ENCODE measurements around the gene DIP2C.

The DIP2C gene

GRCh38 chr10:279232-279631 is 410.2 kb downstream of the DIP2C start:
- no peaks in the 10 kb centered on the region for H3K9me3 ChIP-seq
- no peaks in the 10 kb centered on the region for H3K27me3 ChIP-seq
- no peak overlapping the region for H3K4me3 ChIP-seq
- DNase-seq, result no peak
- intact Hi-C loops (cut with DNase I; ENCODE audit: low total_unique reads), result no loop called here
- no peak for TF ChIP-seq CTCF (IDR thresholded peaks at IDR 0.05)
- peaks cover 77 to 89% (median 80%) of the 10 kb centered on the region in 3 donors for H3K36me3 ChIP-seq
- no peaks in the 10 kb centered on the region for H3K4me1 ChIP-seq
- H3K27ac ChIP-seq, result no peak overlapping the region

GRCh38 chr10:278707-279106 is 410.8 kb downstream of the DIP2C start:
- no peaks in the 10 kb centered on the region for H3K9me3 ChIP-seq
- H3K27ac ChIP-seq, result no peak overlapping the region
- H3K36me3 ChIP-seq, result peaks cover 71 to 84% (median 76%) of the 10 kb centered on the region in 3 donors
- intact Hi-C loops (cut with DNase I; ENCODE audit: low total_unique reads), result no loop called here
- no peak for TF ChIP-seq CTCF (IDR thresholded peaks at IDR 0.05)
- no peak for DNase-seq
- no peaks in the 10 kb centered on the region for H3K4me1 ChIP-seq
- no peak overlapping the region for H3K4me3 ChIP-seq
- no peaks in the 10 kb centered on the region for H3K27me3 ChIP-seq

GRCh38 chr10:277963-278362 is 411.5 kb downstream of the DIP2C start:
- DNase-seq, result no peak
- Histone ChIP-seq H3K27ac (no peak overlapping the region), H3K36me3 (peaks cover 67 to 82% (median 70%) of the 10 kb centered on the region in 3 donors), H3K27me3 (no peaks in the 10 kb centered on the region), H3K4me3 (no peak overlapping the region), H3K9me3 (no peaks in the 10 kb centered on the region), H3K4me1 (no peaks in the 10 kb centered on the region)
- no peak for TF ChIP-seq CTCF (IDR thresholded peaks at IDR 0.05)
- intact Hi-C loops (cut with DNase I; ENCODE audit: low total_unique reads), result no loop called here

GRCh38 chr10:275680-276079 is 413.8 kb downstream of the DIP2C start:
- Histone ChIP-seq H3K4me1 (no peaks in the 10 kb centered on the region), H3K9me3 (no peaks in the 10 kb centered on the region), H3K36me3 (peaks cover 47 to 66% (median 49%) of the 10 kb centered on the region in 3 donors), H3K27ac (no peak overlapping the region), H3K4me3 (no peak overlapping the region), H3K27me3 (no peaks in the 10 kb centered on the region)
- TF ChIP-seq CTCF (IDR thresholded peaks at IDR 0.05), result no peak
- DNase-seq, result no peak
- intact Hi-C loops (cut with DNase I; ENCODE audit: low total_unique reads), result no loop called here

- intact Hi-C loops (cut with DNase I; ENCODE audit: low total_unique reads), result no loop called here
These were observed 414.6 kb downstream of the DIP2C start for GRCh38 chr10:274866-275265.

More at GRCh38 chr10:274866-275265, 414.6 kb downstream of the DIP2C start:
- Histone ChIP-seq H3K4me1 (no peaks in the 10 kb centered on the region), H3K27ac (no peak overlapping the region), H3K36me3 (peaks cover 39 to 58% (median 41%) of the 10 kb centered on the region in 3 donors), H3K9me3 (no peaks in the 10 kb centered on the region), H3K4me3 (no peak overlapping the region), H3K27me3 (no peaks in the 10 kb centered on the region)
- TF ChIP-seq CTCF (IDR thresholded peaks at IDR 0.05), result no peak
- DNase-seq, result no peak
